HEK293 (cell line): ENCODE measurements around the gene OAT.

Experiments used
- CTCF ChIA-PET: fragments of 350-600 bp; formaldehyde crosslinking; extraction: SDS; loops from one replicate; lab custom pipeline; 2021; ENCODE audit warnings: antibody characterized with exemption; lab: Yijun Ruan, JAX
- POLR2A ChIA-PET: fragments of 300-600 bp; formaldehyde crosslinking; extraction: SDS; loops from one replicate; lab custom pipeline; 2020; ENCODE audit warnings: antibody characterized with exemption, inconsistent platforms; lab: Yijun Ruan, JAX
- H3K27ac ChIP-seq: fragments of 200-500 bp; sonication (Bioruptor generic); 2 replicates; pipeline ENCODE4 v1.5.1; 2014; ENCODE audit warnings: low read depth, low read length, control low read depth, inconsistent platforms; ENCODE audit errors: extremely low read depth
- H3K36me3 ChIP-seq, 2 experiments: fragments of 200-500 bp in 1 of 2; sonication (Bioruptor generic) in 1 of 2; 1 replicate in 1 of 2; 2 replicates in 1 of 2; pipeline ENCODE4 v1.5.1; 2014 to 2017; ENCODE audit warnings: inconsistent platforms in 2 of 2, low read length in 2 of 2; ENCODE audit not compliant: control insufficient read depth in 2 of 2, insufficient read depth in 1 of 2
- H3K4me1 ChIP-seq: fragments of 200-500 bp; sonication (Bioruptor generic); 2 replicates; pipeline ENCODE4 v1.5.1; 2014; ENCODE audit warnings: mild to moderate bottlenecking, low read length, inconsistent platforms; ENCODE audit not compliant: control insufficient read depth, insufficient read depth
- H3K4me3 ChIP-seq: 2 replicates; pipeline ENCODE4 v1.5.1; 2011; ENCODE audit warnings: low read depth, mild to moderate bottlenecking, control low read depth, low read length, moderate library complexity
- H3K9me3 ChIP-seq: fragments of 200-500 bp; sonication (Bioruptor generic); 2 replicates; pipeline ENCODE4 v1.5.1; 2014; ENCODE audit warnings: low read depth, low read length, inconsistent platforms; ENCODE audit not compliant: control insufficient read depth, insufficient read depth
- GFI1B ChIP-seq: fragments of 450-650 bp; formaldehyde crosslinking; IDR thresholded peaks from 2 replicates; pipeline ENCODE4 v1.5.1; 2016; ENCODE audit warnings: missing biosample characterization, missing genetic modification characterization
- GLIS1 ChIP-seq: fragments of 450-650 bp; formaldehyde crosslinking; IDR thresholded peaks from 2 replicates; pipeline ENCODE4 v1.5.1; 2016; ENCODE audit warnings: missing biosample characterization, missing genetic modification characterization
- IKZF3 ChIP-seq: fragments of 450-650 bp; IDR thresholded peaks from 2 replicates; pipeline ENCODE4 v1.5.0; 2018; ENCODE audit warnings: missing biosample characterization, mild to moderate bottlenecking, missing genetic modification characterization, moderate library complexity
- KLF1 ChIP-seq: fragments of 450-650 bp; formaldehyde crosslinking; IDR thresholded peaks from 2 replicates; pipeline ENCODE4 v1.5.1; 2016; ENCODE audit warnings: missing biosample characterization, missing genetic modification characterization
- MZF1 ChIP-seq: fragments of 450-650 bp; formaldehyde crosslinking; IDR thresholded peaks from 2 replicates; pipeline ENCODE4 v1.5.1; 2017; ENCODE audit warnings: missing biosample characterization, missing genetic modification characterization, borderline replicate concordance
- PRDM1 ChIP-seq: fragments of 450-650 bp; formaldehyde crosslinking; IDR thresholded peaks from 2 replicates; pipeline ENCODE4; 2016; ENCODE audit warnings: missing biosample characterization, missing genetic modification characterization
- PRDM10 ChIP-seq: fragments of 450-650 bp; formaldehyde crosslinking; IDR thresholded peaks from 2 replicates; pipeline ENCODE4 v1.5.1; 2016; ENCODE audit warnings: missing biosample characterization, missing genetic modification characterization
- SP7 ChIP-seq: fragments of 450-650 bp; formaldehyde crosslinking; IDR thresholded peaks from 2 replicates; pipeline ENCODE4 v1.5.1; 2016; ENCODE audit warnings: missing biosample characterization, missing genetic modification characterization
- ZBTB20 ChIP-seq: fragments of 450-650 bp; formaldehyde crosslinking; IDR thresholded peaks from 2 replicates; pipeline ENCODE4 v1.5.1; 2016; ENCODE audit warnings: missing biosample characterization, missing genetic modification characterization
- ZBTB8A ChIP-seq: fragments of 450-650 bp; formaldehyde crosslinking; IDR thresholded peaks from 2 replicates; pipeline ENCODE4 v1.5.1; 2016; ENCODE audit warnings: missing biosample characterization, missing genetic modification characterization
- ZIC2 ChIP-seq: fragments of 450-650 bp; formaldehyde crosslinking; IDR thresholded peaks from 2 replicates; pipeline ENCODE4 v1.5.1; 2016; ENCODE audit warnings: missing biosample characterization, missing genetic modification characterization
- ZNF175 ChIP-seq: fragments of 450-650 bp; formaldehyde crosslinking; IDR thresholded peaks from 2 replicates; pipeline ENCODE4 v1.5.1; 2016; ENCODE audit warnings: missing biosample characterization, missing genetic modification characterization
- ZNF302 ChIP-seq: fragments of 450-650 bp; formaldehyde crosslinking; IDR thresholded peaks from 2 replicates; pipeline ENCODE4 v1.5.1; 2016; ENCODE audit warnings: missing biosample characterization, missing genetic modification characterization, low read depth
- ZNF423 ChIP-seq: fragments of 450-650 bp; formaldehyde crosslinking; IDR thresholded peaks from 2 replicates; pipeline ENCODE4 v1.5.1; 2016; ENCODE audit warnings: missing biosample characterization, missing genetic modification characterization
- ZNF558 ChIP-seq: fragments of 450-650 bp; formaldehyde crosslinking; IDR thresholded peaks from 2 replicates; pipeline ENCODE4 v1.5.1; 2016; ENCODE audit warnings: missing biosample characterization, missing genetic modification characterization
- ZNF596 ChIP-seq: fragments of 450-650 bp; IDR thresholded peaks from 2 replicates; pipeline ENCODE4 v1.5.0; 2018; ENCODE audit warnings: missing biosample characterization, mild to moderate bottlenecking, missing genetic modification characterization, moderate library complexity
- ZNF600 ChIP-seq: fragments of 450-650 bp; formaldehyde crosslinking; IDR thresholded peaks from 2 replicates; pipeline ENCODE4 v1.5.1; 2016; ENCODE audit warnings: missing biosample characterization, missing genetic modification characterization
- ZNF843 ChIP-seq: fragments of 450-650 bp; formaldehyde crosslinking; IDR thresholded peaks from 2 replicates; pipeline ENCODE4 v1.5.1; 2016; ENCODE audit warnings: missing biosample characterization, missing genetic modification characterization
- TF ChIP-seq, protein P1 (sequence below): fragments of 450-650 bp; formaldehyde crosslinking; IDR thresholded peaks from 2 replicates; pipeline ENCODE4 v1.5.1; 2017; ENCODE audit warnings: missing biosample characterization, missing genetic modification characterization
- TF ChIP-seq, protein P2 (sequence below): fragments of 450-650 bp; formaldehyde crosslinking; IDR thresholded peaks from 2 replicates; pipeline ENCODE4 v1.5.1; 2016; ENCODE audit warnings: missing biosample characterization, missing genetic modification characterization
- TF ChIP-seq, protein P3 (sequence below): fragments of 450-650 bp; formaldehyde crosslinking; IDR thresholded peaks from 2 replicates; pipeline ENCODE4 v1.5.1; 2016; ENCODE audit warnings: missing biosample characterization, missing genetic modification characterization

The OAT gene

DNA sequence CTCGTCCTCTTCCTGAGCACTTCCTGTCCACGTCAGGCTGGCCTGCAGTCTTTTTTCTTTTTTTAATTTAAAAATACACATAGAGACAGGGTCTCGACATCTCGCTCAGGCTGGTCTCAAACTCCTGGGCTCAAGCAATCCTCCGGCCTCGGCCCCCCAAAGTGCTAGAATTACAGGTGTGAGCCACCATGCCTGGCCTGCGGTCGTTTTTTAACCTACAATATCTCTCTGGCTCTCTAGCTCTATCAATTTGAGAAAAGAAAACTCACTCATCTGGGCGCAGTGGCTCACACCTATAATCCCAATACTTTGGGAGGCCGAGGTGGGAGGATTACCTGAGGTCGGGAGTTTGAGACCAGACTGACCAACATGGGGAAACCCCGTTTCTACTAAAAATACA, 4.0 kb upstream of the OAT start (continued):
- TF ChIP-seq, protein P1, sequence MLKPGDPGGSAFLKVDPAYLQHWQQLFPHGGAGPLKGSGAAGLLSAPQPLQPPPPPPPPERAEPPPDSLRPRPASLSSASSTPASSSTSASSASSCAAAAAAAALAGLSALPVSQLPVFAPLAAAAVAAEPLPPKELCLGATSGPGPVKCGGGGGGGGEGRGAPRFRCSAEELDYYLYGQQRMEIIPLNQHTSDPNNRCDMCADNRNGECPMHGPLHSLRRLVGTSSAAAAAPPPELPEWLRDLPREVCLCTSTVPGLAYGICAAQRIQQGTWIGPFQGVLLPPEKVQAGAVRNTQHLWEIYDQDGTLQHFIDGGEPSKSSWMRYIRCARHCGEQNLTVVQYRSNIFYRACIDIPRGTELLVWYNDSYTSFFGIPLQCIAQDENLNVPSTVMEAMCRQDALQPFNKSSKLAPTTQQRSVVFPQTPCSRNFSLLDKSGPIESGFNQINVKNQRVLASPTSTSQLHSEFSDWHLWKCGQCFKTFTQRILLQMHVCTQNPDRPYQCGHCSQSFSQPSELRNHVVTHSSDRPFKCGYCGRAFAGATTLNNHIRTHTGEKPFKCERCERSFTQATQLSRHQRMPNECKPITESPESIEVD (tag by site-specific recombination) = no peak
- no peak for TF ChIP-seq ZNF596 (tag by site-specific recombination)
- TF ChIP-seq ZNF843 (tag by site-specific recombination) = no peak
- TF ChIP-seq ZNF558 (tag by site-specific recombination) = no peak
- TF ChIP-seq ZNF302 (tag by site-specific recombination) = no peak

GRCh38 chr10:124420254-124420653, 1.5 kb upstream of the OAT start:
- ChIA-PET POLR2A (interaction anchor here (0.9 to 1.5 kb wide), 2 partner anchors 9 to 41 kb away, joined by 3 read pairs; partner anchors contain the start of gene LHPP), CTCF (interaction anchor here (0.8 kb wide), 2 partner anchors 16 to 19 kb away, joined by 3 to 4 read pairs; no protein-coding TSS in a partner anchor)
- Histone ChIP-seq H3K4me1 (peaks cover 22% of the 10 kb centered on the region), H3K36me3 (peaks cover 0 to 3% of the 10 kb centered on the region in 2 experiments; a peak in 1 of 3 replicates), H3K4me3 (no peak overlapping the region), H3K27ac (no peak overlapping the region; the same call in 1 of the 2 replicates), H3K9me3 (no peaks in the 10 kb centered on the region)
- no peak for TF ChIP-seq ZNF175 (tag by site-specific recombination)
- 0 out of 2 replicates have a peak, but pooled peaks have one; percentile 21 for TF ChIP-seq IKZF3 (tag by site-specific recombination)
- peak; percentile 64 for TF ChIP-seq ZBTB8A (tag by site-specific recombination)
- TF ChIP-seq SP7 (tag by site-specific recombination) = no peak
- no peak for TF ChIP-seq PRDM1 (tag by site-specific recombination)
- TF ChIP-seq, protein P2, sequence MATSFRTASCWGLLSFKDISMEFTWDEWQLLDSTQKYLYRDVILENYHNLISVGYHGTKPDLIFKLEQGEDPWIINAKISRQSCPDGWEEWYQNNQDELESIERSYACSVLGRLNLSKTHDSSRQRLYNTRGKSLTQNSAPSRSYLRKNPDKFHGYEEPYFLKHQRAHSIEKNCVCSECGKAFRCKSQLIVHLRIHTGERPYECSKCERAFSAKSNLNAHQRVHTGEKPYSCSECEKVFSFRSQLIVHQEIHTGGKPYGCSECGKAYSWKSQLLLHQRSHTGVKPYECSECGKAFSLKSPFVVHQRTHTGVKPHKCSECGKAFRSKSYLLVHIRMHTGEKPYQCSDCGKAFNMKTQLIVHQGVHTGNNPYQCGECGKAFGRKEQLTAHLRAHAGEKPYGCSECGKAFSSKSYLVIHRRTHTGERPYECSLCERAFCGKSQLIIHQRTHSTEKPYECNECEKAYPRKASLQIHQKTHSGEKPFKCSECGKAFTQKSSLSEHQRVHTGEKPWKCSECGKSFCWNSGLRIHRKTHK (tag by site-specific recombination) = no peak
- peak; percentile 48; the same call in 1 of the 2 replicates for TF ChIP-seq MZF1
- TF ChIP-seq ZNF423 (tag by site-specific recombination) = peak; percentile 86
- no peak for TF ChIP-seq GFI1B (tag by site-specific recombination)
- TF ChIP-seq ZNF600 (tag by site-specific recombination) = peak; percentile 80
- TF ChIP-seq, protein P3, sequence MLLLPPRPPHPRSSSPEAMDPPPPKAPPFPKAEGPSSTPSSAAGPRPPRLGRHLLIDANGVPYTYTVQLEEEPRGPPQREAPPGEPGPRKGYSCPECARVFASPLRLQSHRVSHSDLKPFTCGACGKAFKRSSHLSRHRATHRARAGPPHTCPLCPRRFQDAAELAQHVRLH (tag by site-specific recombination) = 0 out of 2 replicates have a peak, but pooled peaks have one; percentile 52
- peak; percentile 69 for TF ChIP-seq KLF1
- TF ChIP-seq PRDM10 (tag by site-specific recombination) = peak; percentile 56
- TF ChIP-seq ZIC2 (tag by site-specific recombination) = peak; percentile 84
- peak; percentile 70 for TF ChIP-seq GLIS1 (tag by site-specific recombination)
- TF ChIP-seq ZBTB20 (tag by site-specific recombination) = 0 out of 2 replicates have a peak, but pooled peaks have one; percentile 21
